Stimulated activated CD4-positive, alpha-beta T cell treated with anti-CD3 and anti-CD28 coated beads, Interleukin-1b, Interleukin-23, amount 100 ng/mL, for 48 hours (primary cell): ENCODE data around the gene KRTAP29-1.
"Not testable (repeated sequence)": the region's sequence is repeated elsewhere in the genome, so short reads cannot be mapped to it uniquely, and the experiment has no call there.

Source experiments
- DNase-seq: peaks from one replicate; pipeline ENCODE4 v3.0.0-alpha.2; 2020

Gene KRTAP29-1

GRCh38 chr17:41296846-41297245, 5.8 kb downstream of the KRTAP29-1 start:
- no peak for DNase-seq

- no peak for DNase-seq
These were observed 8.6 kb downstream of the KRTAP29-1 start for GRCh38 chr17:41294016-41294415.

- no peak for DNase-seq
These were observed 15.6 kb downstream of the KRTAP29-1 start for GRCh38 chr17:41287050-41287449.

- DNase-seq, result no peak
These were observed 18.1 kb downstream of the KRTAP29-1 start for GRCh38 chr17:41284546-41284945.

- DNase-seq, result no peak
These were observed 18.6 kb downstream of the KRTAP29-1 start for GRCh38 chr17:41284043-41284442.

- DNase-seq, result no peak
These were observed 24.3 kb downstream of the KRTAP29-1 start for GRCh38 chr17:41278176-41278955.

- DNase-seq, result not testable (repeated sequence)
These were observed 26.9 kb downstream of the KRTAP29-1 start, which contains the start of gene KRTAP9-7 for GRCh38 chr17:41275648-41276190. TSS of gene KRTAP9-7 (plus strand) at chr17:41275698. CDS start at chr17:41275698, 0 bp downstream.

GRCh38 chr17:41271858-41272257, 30.8 kb downstream of the KRTAP29-1 start:
- no peak for DNase-seq

GRCh38 chr17:41271323-41271722, 31.3 kb downstream of the KRTAP29-1 start:
- DNase-seq, result not testable (repeated sequence)

GRCh38 chr17:41267711-41268110, 34.9 kb downstream of the KRTAP29-1 start:
- no peak for DNase-seq

- DNase-seq, result no peak
These were observed 37.6 kb downstream of the KRTAP29-1 start, which contains the start of gene KRTAP9-6 for GRCh38 chr17:41265078-41265477. TSS of gene KRTAP9-6 (plus strand) at chr17:41265378. CDS start at chr17:41265378, 0 bp downstream.

- no peak for DNase-seq
These were observed 38.1 kb downstream of the KRTAP29-1 start for GRCh38 chr17:41264599-41264998.

- DNase-seq, result no peak
These were observed 39.4 kb downstream of the KRTAP29-1 start for GRCh38 chr17:41263212-41263611.

GRCh38 chr17:41258406-41258805, 44.2 kb downstream of the KRTAP29-1 start:
- no peak for DNase-seq

GRCh38 chr17:41256291-41256685, 46.4 kb downstream of the KRTAP29-1 start:
- no peak for DNase-seq

- DNase-seq, result not testable (repeated sequence)
These were observed 47.0 kb downstream of the KRTAP29-1 start, which contains the start of gene KRTAP9-9 for GRCh38 chr17:41255381-41256290. TSS of gene KRTAP9-9 (plus strand) at chr17:41255384.

GRCh38 chr17:41254861-41255260, 47.8 kb downstream of the KRTAP29-1 start:
- DNase-seq, result no peak
